ENCODE results near the gene ARHGEF12.
A peak's percentile ranks its signal among the peaks of the same experiment; 100 is the strongest.
"Not testable (repeated sequence)": the region's sequence is repeated elsewhere in the genome, so short reads cannot be mapped to it uniquely, and the experiment has no call there.

ARHGEF12 gene

GRCh38 chr11:120501976-120502755, 166.0 kb downstream of the ARHGEF12 start:
- no peak for DNase-seq

- not testable (repeated sequence) for DNase-seq
Observed at GRCh38 chr11:120503529-120503928, 167.3 kb downstream of the ARHGEF12 start.

GRCh38 chr11:120505801-120506425, 169.7 kb downstream of the ARHGEF12 start:
- no peak for DNase-seq

GRCh38 chr11:120509346-120510053, 173.3 kb downstream of the ARHGEF12 start:
- no peak for DNase-seq

GRCh38 chr11:120510406-120511115, 174.3 kb downstream of the ARHGEF12 start:
- DNase-seq = no peak

- DNase-seq = peak; percentile 32
Observed at GRCh38 chr11:120511116-120511819, 175.1 kb downstream of the ARHGEF12 start, which contains the start of gene GRIK4. Gene GRIK4, plus strand, starts transcription at chr11:120511748. Its CDS starts 148,571 bp downstream, at chr11:120660319.

GRCh38 chr11:120511820-120512738, 175.9 kb downstream of the ARHGEF12 start:
- no peak for DNase-seq

- no peak for DNase-seq
Observed at GRCh38 chr11:120512739-120513435, 176.7 kb downstream of the ARHGEF12 start.

GRCh38 chr11:120513436-120514315, 177.5 kb downstream of the ARHGEF12 start:
- no peak for DNase-seq

- no peak for DNase-seq
Observed at GRCh38 chr11:120514541-120515121, 178.4 kb downstream of the ARHGEF12 start.

- no peak for DNase-seq
Observed at GRCh38 chr11:120515186-120515723, 179.0 kb downstream of the ARHGEF12 start.

- no peak for DNase-seq
Observed at GRCh38 chr11:120516461-120517389, 180.5 kb downstream of the ARHGEF12 start.

GRCh38 chr11:120517390-120517761, 181.2 kb downstream of the ARHGEF12 start:
- DNase-seq = no peak

- no peak for DNase-seq
Observed at GRCh38 chr11:120517801-120518291, 181.6 kb downstream of the ARHGEF12 start.

GRCh38 chr11:120518356-120518755, 182.1 kb downstream of the ARHGEF12 start:
- no peak for DNase-seq

GRCh38 chr11:120519474-120519873, 183.3 kb downstream of the ARHGEF12 start:
- no peak for DNase-seq

GRCh38 chr11:120520091-120520822, 184.0 kb downstream of the ARHGEF12 start:
- DNase-seq = no peak
